ENCODE data around the gene FBXO7.

- TF ChIP-seq, protein P1, sequence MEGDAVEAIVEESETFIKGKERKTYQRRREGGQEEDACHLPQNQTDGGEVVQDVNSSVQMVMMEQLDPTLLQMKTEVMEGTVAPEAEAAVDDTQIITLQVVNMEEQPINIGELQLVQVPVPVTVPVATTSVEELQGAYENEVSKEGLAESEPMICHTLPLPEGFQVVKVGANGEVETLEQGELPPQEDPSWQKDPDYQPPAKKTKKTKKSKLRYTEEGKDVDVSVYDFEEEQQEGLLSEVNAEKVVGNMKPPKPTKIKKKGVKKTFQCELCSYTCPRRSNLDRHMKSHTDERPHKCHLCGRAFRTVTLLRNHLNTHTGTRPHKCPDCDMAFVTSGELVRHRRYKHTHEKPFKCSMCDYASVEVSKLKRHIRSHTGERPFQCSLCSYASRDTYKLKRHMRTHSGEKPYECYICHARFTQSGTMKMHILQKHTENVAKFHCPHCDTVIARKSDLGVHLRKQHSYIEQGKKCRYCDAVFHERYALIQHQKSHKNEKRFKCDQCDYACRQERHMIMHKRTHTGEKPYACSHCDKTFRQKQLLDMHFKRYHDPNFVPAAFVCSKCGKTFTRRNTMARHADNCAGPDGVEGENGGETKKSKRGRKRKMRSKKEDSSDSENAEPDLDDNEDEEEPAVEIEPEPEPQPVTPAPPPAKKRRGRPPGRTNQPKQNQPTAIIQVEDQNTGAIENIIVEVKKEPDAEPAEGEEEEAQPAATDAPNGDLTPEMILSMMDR (conservative IDR thresholded peaks at IDR 0.05; ENCODE audit: low read depth, low read length) = no peak
- TF ChIP-seq POLR2A (IDR thresholded peaks at IDR 0.05; ENCODE audit: low read depth, low read length) (no peak), MAFK (IDR thresholded peaks at IDR 0.05; ENCODE audit: low read depth, low read length) (no peak), CEBPB (IDR thresholded peaks at IDR 0.05; ENCODE audit: low read depth, low read length) (no peak), FOS (IDR thresholded peaks at IDR 0.05; ENCODE audit: low read depth, low read length) (no peak), CHD1 (IDR thresholded peaks at IDR 0.05; ENCODE audit: low read depth, low read length) (no peak)
Observed at GRCh38 chr22:32538521-32538920, 63.9 kb downstream of the FBXO7 start.
